Activated CD4-positive, alpha-beta T cell treated with anti-CD3 and anti-CD28 coated beads for 1 hour (primary cell): Measurements from ENCODE around the gene CXCL11.
"Not testable (repeated sequence)": the region's sequence is repeated elsewhere in the genome, so short reads cannot be mapped to it uniquely, and the experiment has no call there.

ENCODE experiments used
- DNase-seq: peaks from one replicate; pipeline ENCODE4 v3.0.0-alpha.2; 2020

Gene CXCL11

DNA sequence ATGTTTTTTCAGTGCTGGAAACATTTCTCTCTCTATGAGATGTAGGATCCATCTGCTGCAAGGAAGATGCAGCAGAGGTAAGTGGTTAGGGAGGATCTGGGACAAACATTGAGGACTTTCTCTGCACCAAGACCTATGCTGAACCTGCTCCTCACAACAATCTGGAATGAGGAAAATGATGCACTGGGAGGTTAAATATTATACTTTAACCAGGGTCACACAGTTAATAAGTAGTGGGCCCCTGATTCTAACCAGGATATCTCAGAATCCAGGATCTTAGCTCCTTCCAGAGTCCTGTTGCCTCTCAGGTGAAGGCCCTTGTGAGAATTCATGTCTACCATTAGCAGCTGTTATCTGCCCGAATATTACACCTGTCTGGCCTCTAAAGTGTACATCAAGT, 35.6 kb downstream of the CXCL11 start:
- DNase-seq: no peak

DNA sequence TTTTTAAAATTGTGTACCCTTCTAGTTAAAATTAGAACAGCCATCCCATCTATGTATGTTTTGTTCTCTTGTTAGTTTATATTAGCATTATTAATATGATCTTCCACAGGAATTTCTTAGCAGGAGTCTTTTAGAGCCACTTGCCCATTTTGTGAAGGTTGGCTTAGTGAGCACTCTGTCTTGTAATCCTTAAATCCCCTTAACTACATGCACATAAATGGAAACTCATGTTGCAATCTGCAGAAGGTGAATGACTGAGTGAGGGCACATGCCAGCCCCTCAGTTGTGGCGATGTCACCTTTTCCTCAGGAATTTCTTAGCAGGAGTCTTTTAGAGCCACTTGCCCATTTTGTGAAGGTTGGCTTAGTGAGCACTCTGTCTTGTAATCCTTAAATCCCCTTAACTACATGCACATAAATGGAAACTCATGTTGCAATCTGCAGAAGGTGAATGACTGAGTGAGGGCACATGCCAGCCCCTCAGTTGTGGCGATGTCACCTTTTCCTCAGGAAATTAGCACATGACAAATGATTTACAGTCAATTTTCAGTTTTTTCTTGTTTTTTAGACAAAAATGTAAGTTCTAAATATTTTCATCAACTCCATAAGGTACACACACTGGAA, 37.2 kb downstream of the CXCL11 start:
- not testable (repeated sequence) for DNase-seq

DNA sequence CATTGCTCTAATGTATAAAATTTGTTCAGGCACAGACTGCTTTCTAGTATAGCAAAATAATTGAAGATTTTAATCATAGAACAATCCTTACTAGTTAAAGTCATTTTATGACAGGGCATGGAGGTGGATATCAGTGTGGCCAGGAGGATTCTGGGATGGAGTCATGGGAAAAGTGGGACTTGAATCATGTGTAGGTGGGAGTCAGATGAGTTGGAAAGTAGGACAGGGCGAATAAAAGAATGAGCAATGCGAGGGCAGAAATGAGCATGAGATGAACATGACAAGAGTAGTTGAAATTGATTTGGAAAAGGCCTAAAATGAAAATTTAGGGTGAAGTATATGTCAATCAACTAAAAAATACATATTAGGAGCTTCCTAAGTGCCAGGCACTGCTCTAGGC, 37.9 kb downstream of the CXCL11 start:
- DNase-seq: no peak

DNA sequence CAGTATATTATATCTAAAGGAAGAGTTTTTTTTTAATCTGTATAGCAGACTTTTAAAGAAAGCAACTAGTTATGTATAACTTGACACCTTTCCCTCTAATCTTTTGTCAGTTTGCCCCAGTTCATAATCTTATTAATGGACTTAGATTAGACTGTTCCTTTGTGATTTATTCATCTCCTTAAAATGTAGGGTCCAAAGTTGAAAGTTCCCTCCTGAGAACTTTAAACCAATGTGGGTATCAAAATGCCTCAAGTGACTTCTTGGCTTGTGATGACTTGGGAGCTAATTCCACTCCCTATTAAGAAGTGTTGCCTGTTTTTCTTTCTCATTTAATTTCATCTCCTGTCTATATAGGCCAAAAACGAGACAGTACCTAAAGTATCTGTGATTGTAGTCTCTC, 38.8 kb downstream of the CXCL11 start:
- DNase-seq: no peak

DNA sequence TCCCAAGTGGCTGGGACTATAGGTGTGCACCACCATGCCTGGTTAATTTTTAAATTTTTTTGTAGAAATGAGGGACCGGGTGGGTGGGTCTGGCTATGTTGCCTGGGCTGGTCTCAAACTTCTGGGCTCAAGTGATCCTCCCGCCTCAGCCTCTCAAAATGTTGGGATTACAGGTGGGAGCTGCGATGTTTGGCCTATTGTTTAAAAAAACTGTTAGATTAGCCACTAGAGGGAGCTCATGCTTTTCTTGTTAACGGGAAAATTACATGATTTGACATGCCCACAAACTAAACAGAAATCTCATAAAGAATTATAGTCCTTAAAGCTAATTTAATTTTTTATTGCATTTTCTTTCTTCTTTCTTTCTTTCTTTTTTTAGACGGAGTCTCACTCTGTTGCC, 40.1 kb downstream of the CXCL11 start:
- DNase-seq: no peak

DNA sequence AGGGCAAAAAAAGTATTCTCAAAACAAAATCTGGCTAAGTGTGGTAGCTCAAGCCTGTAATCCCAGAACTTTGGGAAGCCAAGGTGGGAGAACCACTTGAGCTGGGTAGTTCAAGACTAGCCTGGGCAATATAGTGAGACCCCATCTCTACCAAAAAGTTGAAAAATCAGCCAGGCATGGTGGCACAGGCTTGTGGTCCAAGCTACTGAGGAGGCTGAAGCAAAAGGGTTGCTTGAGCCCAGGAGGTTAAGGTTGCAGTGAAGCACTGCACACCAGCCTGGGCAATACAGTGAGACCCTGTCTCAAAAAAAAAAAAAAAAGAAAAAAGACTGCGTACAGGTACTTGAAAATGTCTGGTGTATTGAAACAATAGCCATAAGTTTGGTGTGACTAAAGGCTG, 43.4 kb downstream of the CXCL11 start:
- DNase-seq: no peak

DNA sequence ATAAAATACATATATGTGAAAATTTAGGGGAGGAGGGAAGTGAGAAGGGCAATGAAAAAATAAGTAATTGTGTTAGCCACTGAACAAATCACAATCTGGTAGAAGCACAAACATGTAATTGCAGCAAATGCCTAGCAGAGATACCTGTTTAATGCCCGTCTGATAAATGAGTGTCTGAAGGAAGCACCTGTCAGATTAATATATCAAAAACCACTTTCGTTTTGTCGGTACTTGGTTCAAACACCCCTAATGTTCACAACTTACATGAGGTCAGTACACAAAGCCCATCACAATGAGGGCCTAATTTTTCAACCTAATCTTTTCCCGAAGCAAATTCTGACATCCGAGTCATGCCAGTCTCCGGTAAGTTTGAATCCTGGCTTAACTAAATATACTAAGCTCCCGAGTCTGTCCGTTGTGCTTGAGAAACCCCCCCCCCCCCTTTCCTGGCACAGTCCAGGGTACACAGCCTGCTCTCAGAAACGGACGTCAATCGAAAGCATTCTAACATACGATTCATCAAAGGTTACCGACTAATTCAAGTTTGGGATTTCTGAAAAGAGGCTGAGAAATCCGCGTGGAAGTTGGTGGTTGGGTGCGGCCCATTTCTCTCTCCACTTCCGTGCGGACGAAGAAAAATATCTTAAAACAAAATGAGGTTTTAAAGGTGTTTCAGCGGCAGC, 45.9 kb downstream of the CXCL11 start:
- no peak for DNase-seq

DNA sequence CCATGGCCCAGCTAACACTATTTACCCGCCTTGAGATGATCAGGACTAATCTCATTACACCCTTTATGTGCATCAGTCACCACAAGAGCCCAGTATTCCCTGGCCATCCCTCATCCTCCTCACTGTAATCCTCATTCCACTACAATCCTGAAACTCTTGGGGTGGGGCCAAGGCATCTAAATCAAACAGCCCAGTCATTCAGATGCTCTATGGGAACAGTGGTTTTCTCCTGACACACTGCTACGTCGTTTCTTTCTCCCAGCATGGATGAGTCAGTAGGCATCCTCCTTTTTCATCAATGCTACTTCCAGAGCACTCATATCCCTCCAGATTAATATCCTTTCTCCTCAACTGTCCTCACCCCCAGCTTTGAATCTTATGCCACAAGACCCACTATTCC, 50.8 kb downstream of the CXCL11 start:
- no peak for DNase-seq
